Vagina (tissue), 2 donors: ENCODE measurements around the gene DOCK1. TPM values are rescaled to one million over a fixed set of nuclear protein-coding genes. Genes with fewer than 3 reads are reported as not detected.

ENCODE experiments used
- DNase-seq, 2 donors: peaks; one replicate each; pipeline ENCODE4 v3.0.0-alpha.2; 2017; ENCODE audit errors: extremely low spot score in 2 of 2
- H3K27ac ChIP-seq: fragments of 200-600 bp; sonication (generic); one replicate; pipeline ENCODE4 v1.5.1; 2019
- H3K27me3 ChIP-seq: fragments of 200-600 bp; sonication (generic); one replicate; pipeline ENCODE4 v1.5.1; 2019
- H3K36me3 ChIP-seq, 2 donors: fragments of 200-600 bp; sonication (generic); one replicate each; pipeline ENCODE4 v1.5.1; 2017 to 2019
- H3K4me1 ChIP-seq: fragments of 200-600 bp; sonication (generic); one replicate; pipeline ENCODE4 v1.5.1; 2019
- H3K4me3 ChIP-seq, 2 donors: fragments of 200-600 bp; sonication (generic); 1 replicate in 1 of 2; 2 replicates in 1 of 2; pipeline ENCODE4 v1.5.1; 2016 to 2019
- H3K9me3 ChIP-seq: fragments of 200-600 bp; sonication (generic); one replicate; pipeline ENCODE4 v1.5.1; 2019
- POLR2A ChIP-seq, 2 donors: fragments of 450-650 bp; IDR thresholded peaks; one replicate each; pipeline ENCODE4 v1.6.1; 2017; ENCODE audit warnings: antibody characterized with exemption in 2 of 2, mild to moderate bottlenecking in 2 of 2, moderate library complexity in 2 of 2
- POLR2AphosphoS5 ChIP-seq, 2 donors: sonication (generic); formaldehyde crosslinking; IDR thresholded peaks; one replicate each; pipeline ENCODE4 v1.9.0; 2017; ENCODE audit warnings: antibody characterized with exemption in 2 of 2, mild to moderate bottlenecking in 2 of 2, low read depth in 1 of 2; ENCODE audit not compliant: insufficient read depth in 1 of 2
- intact Hi-C: fragments of 100-400 bp; cut with DNase I; formaldehyde crosslinking; loops from one replicate; pipeline ENCODE4 v1.15.1; 2023
- total RNA-seq: library from RNA; depleted of rRNA; stranded (reverse); fragments of >200 nt; gene quantifications from one replicate; pipeline ENCODE4 v1.2.3, GENCODE V29; 2016
- TF ChIP-seq, protein P1 (sequence below), 3 experiments: fragments of 450-650 bp in 2 of 3; fragments of 200-600 bp in 1 of 3; sonication (generic) in 1 of 3; IDR thresholded peaks; one replicate each; pipeline ENCODE4 v1.5.1; 2017 to 2019; ENCODE audit warnings: antibody characterized with exemption in 3 of 3, mild to moderate bottlenecking in 2 of 3, moderate library complexity in 2 of 3

DOCK1 gene
- total RNA-seq, 1 donor from 2014 or later: 64.6 TPM

DNA sequence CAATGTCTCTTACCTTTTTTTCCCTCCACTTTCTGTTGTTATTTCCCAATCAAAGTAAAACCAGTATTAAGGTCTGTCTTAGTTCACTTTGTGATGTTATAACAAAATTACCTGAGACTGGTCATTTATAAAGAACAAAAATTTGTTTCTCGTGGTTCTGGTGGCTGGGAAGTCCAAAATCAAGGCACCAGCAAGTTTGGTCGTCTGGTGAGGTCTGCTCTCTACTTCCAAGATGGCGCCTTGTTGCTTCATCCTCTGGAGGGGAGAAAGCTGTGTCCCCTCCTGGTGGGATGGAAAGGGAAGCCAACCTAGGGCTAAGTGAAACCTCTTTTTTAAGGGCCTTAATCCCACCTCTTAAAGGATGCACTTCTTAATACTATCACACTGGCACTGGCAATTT, 313.4 kb downstream of the DOCK1 start:
- H3K9me3 ChIP-seq: no peaks in the 10 kb centered on the region
- H3K36me3 ChIP-seq: no peaks in the 10 kb centered on the region
- no peak for DNase-seq
- H3K27ac ChIP-seq: no peak overlapping the region
- H3K4me3 ChIP-seq: no peak overlapping the region
- H3K4me1 ChIP-seq: no peaks in the 10 kb centered on the region
- intact Hi-C loops: no loop called here
- no peaks in the 10 kb centered on the region for H3K27me3 ChIP-seq
- TF ChIP-seq POLR2AphosphoS5 (IDR thresholded peaks at IDR 0.05; ENCODE audit: insufficient read depth in 1 of 2, low read depth in 1 of 2): no peak
- TF ChIP-seq, protein P1, sequence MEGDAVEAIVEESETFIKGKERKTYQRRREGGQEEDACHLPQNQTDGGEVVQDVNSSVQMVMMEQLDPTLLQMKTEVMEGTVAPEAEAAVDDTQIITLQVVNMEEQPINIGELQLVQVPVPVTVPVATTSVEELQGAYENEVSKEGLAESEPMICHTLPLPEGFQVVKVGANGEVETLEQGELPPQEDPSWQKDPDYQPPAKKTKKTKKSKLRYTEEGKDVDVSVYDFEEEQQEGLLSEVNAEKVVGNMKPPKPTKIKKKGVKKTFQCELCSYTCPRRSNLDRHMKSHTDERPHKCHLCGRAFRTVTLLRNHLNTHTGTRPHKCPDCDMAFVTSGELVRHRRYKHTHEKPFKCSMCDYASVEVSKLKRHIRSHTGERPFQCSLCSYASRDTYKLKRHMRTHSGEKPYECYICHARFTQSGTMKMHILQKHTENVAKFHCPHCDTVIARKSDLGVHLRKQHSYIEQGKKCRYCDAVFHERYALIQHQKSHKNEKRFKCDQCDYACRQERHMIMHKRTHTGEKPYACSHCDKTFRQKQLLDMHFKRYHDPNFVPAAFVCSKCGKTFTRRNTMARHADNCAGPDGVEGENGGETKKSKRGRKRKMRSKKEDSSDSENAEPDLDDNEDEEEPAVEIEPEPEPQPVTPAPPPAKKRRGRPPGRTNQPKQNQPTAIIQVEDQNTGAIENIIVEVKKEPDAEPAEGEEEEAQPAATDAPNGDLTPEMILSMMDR (IDR thresholded peaks at IDR 0.05): no peak
- TF ChIP-seq POLR2A (IDR thresholded peaks at IDR 0.05): no peak

DNA sequence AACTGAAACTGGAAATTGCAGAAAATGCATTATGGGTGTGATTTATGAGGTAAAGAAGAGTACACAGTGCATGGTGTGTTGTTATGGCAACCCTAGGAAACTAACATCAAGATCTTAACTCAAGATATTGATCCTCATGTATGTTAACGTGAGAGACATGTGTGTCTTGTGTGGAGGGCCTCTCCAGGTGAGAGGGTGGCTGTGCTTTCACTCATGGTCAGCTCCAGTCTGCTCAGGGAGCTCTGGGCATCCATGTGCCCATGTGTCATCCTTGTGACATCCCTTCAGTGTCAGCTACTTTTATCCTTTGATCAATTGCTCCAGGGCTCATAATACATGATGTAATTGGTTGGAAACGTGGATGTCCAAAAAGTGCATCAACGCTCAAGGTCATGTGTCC, 316.1 kb downstream of the DOCK1 start:
- intact Hi-C loops: no loop called here
- H3K9me3 ChIP-seq: no peaks in the 10 kb centered on the region
- no peak overlapping the region for H3K4me3 ChIP-seq
- no peak for DNase-seq
- no peak for TF ChIP-seq POLR2AphosphoS5 (IDR thresholded peaks at IDR 0.05; ENCODE audit: insufficient read depth in 1 of 2, low read depth in 1 of 2)
- TF ChIP-seq, protein P1 (IDR thresholded peaks at IDR 0.05): no peak
- TF ChIP-seq POLR2A (IDR thresholded peaks at IDR 0.05): no peak
- H3K36me3 ChIP-seq: no peaks in the 10 kb centered on the region
- no peak overlapping the region for H3K27ac ChIP-seq
- H3K27me3 ChIP-seq: no peaks in the 10 kb centered on the region
- H3K4me1 ChIP-seq: no peaks in the 10 kb centered on the region

DNA sequence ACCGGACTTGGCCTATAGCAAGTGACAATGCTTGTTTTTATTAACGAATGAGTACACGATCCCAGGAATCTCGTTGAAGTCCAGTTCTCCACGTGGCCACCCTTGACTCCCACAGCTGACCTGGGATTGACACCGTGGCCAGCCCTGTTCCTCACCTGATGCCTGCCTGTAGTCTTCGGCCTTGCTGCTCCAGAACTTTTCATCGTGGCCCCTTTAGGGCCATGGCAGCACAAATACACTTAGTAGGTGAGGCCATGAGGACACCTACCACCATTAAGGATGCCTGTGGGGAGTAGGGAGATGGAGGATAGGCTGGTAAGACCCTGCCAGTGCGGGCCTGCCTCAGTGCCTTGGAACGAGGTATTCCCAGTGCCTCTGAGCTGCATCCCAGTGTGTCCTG, 321.8 kb downstream of the DOCK1 start:
- Histone ChIP-seq H3K4me3 (no peak overlapping the region), H3K9me3 (no peaks in the 10 kb centered on the region), H3K36me3 (no peaks in the 10 kb centered on the region), H3K27me3 (no peaks in the 10 kb centered on the region), H3K4me1 (peaks cover 12% of the 10 kb centered on the region), H3K27ac (no peak overlapping the region)
- TF ChIP-seq, protein P1 (IDR thresholded peaks at IDR 0.05): no peak
- TF ChIP-seq POLR2AphosphoS5 (IDR thresholded peaks at IDR 0.05; ENCODE audit: insufficient read depth in 1 of 2, low read depth in 1 of 2): no peak
- TF ChIP-seq POLR2A (IDR thresholded peaks at IDR 0.05): no peak
- no peak for DNase-seq
- intact Hi-C loops: no loop called here

DNA sequence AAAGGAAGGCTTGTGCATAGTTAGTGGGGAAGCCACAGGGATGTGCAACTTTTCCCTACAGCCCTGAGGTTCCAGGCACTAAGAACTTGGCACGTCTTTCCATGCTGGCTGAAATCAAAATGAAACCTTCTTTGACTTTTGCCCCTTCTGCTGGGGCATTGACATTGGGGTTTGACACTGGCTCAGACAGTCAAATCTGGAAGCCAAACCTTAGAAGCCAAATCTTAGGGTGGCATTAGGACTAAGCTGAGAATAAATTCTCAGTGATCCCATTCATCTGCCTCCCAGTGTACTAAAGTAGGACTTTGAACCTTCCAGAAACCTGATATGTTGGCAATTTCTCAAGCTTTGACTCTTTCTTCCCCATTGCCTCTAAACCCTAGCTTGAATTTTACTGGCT, 322.4 kb downstream of the DOCK1 start:
- Histone ChIP-seq H3K4me1 (peaks cover 12% of the 10 kb centered on the region), H3K9me3 (no peaks in the 10 kb centered on the region), H3K4me3 (no peak overlapping the region), H3K27me3 (no peaks in the 10 kb centered on the region), H3K27ac (no peak overlapping the region), H3K36me3 (no peaks in the 10 kb centered on the region)
- intact Hi-C loops: no loop called here
- no peak for DNase-seq
- TF ChIP-seq POLR2A (IDR thresholded peaks at IDR 0.05) (no peak), POLR2AphosphoS5 (IDR thresholded peaks at IDR 0.05; ENCODE audit: insufficient read depth in 1 of 2, low read depth in 1 of 2) (no peak)
- TF ChIP-seq, protein P1 (IDR thresholded peaks at IDR 0.05): no peak

DNA sequence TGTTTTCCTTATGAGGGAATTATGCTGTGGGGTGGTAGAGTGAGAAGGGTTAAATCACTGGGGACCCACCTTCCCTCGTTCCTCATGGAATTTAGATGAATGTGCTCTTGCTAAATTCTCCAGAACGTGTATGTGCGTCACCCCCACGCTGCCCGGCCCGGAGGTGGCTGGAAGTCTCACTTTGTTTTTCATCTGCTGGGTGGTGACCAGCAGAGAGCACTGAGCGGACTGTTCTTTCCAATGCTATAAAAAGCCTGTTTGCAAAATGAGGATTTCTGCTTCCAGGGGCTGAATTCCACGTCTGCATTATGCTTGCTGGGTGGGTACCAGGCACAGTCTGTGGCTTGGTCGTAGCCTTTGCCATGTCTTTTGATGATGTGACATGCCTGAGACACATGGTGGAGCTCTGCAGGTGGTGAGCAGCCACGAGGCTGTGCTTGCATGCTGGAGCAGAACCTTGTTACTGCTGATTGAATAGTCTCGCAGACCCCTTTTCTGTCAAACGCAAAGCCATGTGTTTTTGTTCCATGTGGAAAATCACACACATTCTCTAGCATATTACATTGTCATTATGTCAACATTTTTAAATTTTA, 323.1 kb downstream of the DOCK1 start:
- intact Hi-C loops: no loop called here
- H3K4me1 ChIP-seq: peaks cover 12% of the 10 kb centered on the region
- H3K9me3 ChIP-seq: no peaks in the 10 kb centered on the region
- DNase-seq: no peak
- no peaks in the 10 kb centered on the region for H3K27me3 ChIP-seq
- no peaks in the 10 kb centered on the region for H3K36me3 ChIP-seq
- no peak overlapping the region for H3K27ac ChIP-seq
- TF ChIP-seq, protein P1 (IDR thresholded peaks at IDR 0.05): no peak
- TF ChIP-seq POLR2A (IDR thresholded peaks at IDR 0.05) (no peak), POLR2AphosphoS5 (IDR thresholded peaks at IDR 0.05; ENCODE audit: insufficient read depth in 1 of 2, low read depth in 1 of 2) (no peak)
- H3K4me3 ChIP-seq: no peak overlapping the region
